ENCODE data around the gene THAP12. TPM values are rescaled to one million over a fixed set of nuclear protein-coding genes. Genes with fewer than 3 reads are reported as not detected.

Gene THAP12
- total and polyA plus RNA-seq, 5 donors = 10.5 to 23.6 (median 19.4) TPM

GRCh38 chr11:76348348-76348747 is 32.6 kb downstream of the THAP12 start:
- peaks cover 3% of the 10 kb centered on the region for H3K4me1 ChIP-seq (ENCODE audit: control insufficient read depth, insufficient read depth, low read length)
- H3K4me3 ChIP-seq (ENCODE audit: low read length) = no peak overlapping the region
- DNase-seq (no peak), ATAC-seq (no peak)
- H3K9me3 ChIP-seq (ENCODE audit: control insufficient read depth, low read length) = no peaks in the 10 kb centered on the region
- H3K27ac ChIP-seq (ENCODE audit: low read length) = no peak overlapping the region
- 87% methylated on average over 3 of the region's 3 CpGs for WGBS
- intact Hi-C loops (cut with DNase I) = no loop called here
- H3K27me3 ChIP-seq (ENCODE audit: control insufficient read depth, insufficient read depth) = no peaks in the 10 kb centered on the region

GRCh38 chr11:76347466-76347865 is 33.5 kb downstream of the THAP12 start:
- 64% methylated on average over 2 of the region's 2 CpGs for WGBS
- no peak for DNase-seq
- Histone ChIP-seq H3K27me3 (ENCODE audit: control insufficient read depth, insufficient read depth) (no peaks in the 10 kb centered on the region), H3K9me3 (ENCODE audit: control insufficient read depth, low read length) (no peaks in the 10 kb centered on the region), H3K4me1 (ENCODE audit: control insufficient read depth, insufficient read depth, low read length) (peaks cover 3% of the 10 kb centered on the region), H3K4me3 (ENCODE audit: low read length) (no peak overlapping the region), H3K27ac (ENCODE audit: low read length) (no peak overlapping the region)
- intact Hi-C loops (cut with DNase I) = no loop called here
- ATAC-seq = no peak

- ATAC-seq (peak; percentile 93 to 97), DNase-seq (peak; percentile 75 to 89 (median 83))
- peak overlapping the region; percentile 75 for H3K27ac ChIP-seq (ENCODE audit: low read length)
- H3K9me3 ChIP-seq (ENCODE audit: control insufficient read depth, low read length) = no peaks in the 10 kb centered on the region
- no peak overlapping the region for H3K4me3 ChIP-seq (ENCODE audit: low read length)
- intact Hi-C loops (cut with DNase I) = no loop called here
- 32% methylated on average over 6 of the region's 6 CpGs for WGBS
- H3K4me1 ChIP-seq (ENCODE audit: control insufficient read depth, insufficient read depth, low read length) = peaks cover 5% of the 10 kb centered on the region
- H3K27me3 ChIP-seq (ENCODE audit: control insufficient read depth, insufficient read depth) = no peaks in the 10 kb centered on the region
Observed at GRCh38 chr11:76339221-76339620, 41.7 kb downstream of the THAP12 start.

- DNase-seq (peak in 1 of 3 donors; percentile 21), ATAC-seq (no peak)
- intact Hi-C loops (cut with DNase I) = no loop called here
- H3K27me3 ChIP-seq (ENCODE audit: control insufficient read depth, insufficient read depth) = no peaks in the 10 kb centered on the region
- H3K4me1 ChIP-seq (ENCODE audit: control insufficient read depth, insufficient read depth, low read length) = peaks cover 5% of the 10 kb centered on the region
- no peaks in the 10 kb centered on the region for H3K9me3 ChIP-seq (ENCODE audit: control insufficient read depth, low read length)
- H3K27ac ChIP-seq (ENCODE audit: low read length) = peak overlapping the region; percentile 56
- 55% methylated on average over 4 of the region's 4 CpGs for WGBS
- no peak overlapping the region for H3K4me3 ChIP-seq (ENCODE audit: low read length)
Observed at GRCh38 chr11:76337923-76338322, 43.0 kb downstream of the THAP12 start.

GRCh38 chr11:76337469-76337868 is 43.5 kb downstream of the THAP12 start:
- intact Hi-C loops (cut with DNase I) = no loop called here
- no peaks in the 10 kb centered on the region for H3K27me3 ChIP-seq (ENCODE audit: control insufficient read depth, insufficient read depth)
- WGBS = 78% methylated on average over 1 of the region's 1 CpG
- no peak overlapping the region for H3K4me3 ChIP-seq (ENCODE audit: low read length)
- no peak for ATAC-seq
- no peak for DNase-seq
- no peaks in the 10 kb centered on the region for H3K9me3 ChIP-seq (ENCODE audit: control insufficient read depth, low read length)
- peaks cover 5% of the 10 kb centered on the region for H3K4me1 ChIP-seq (ENCODE audit: control insufficient read depth, insufficient read depth, low read length)
- H3K27ac ChIP-seq (ENCODE audit: low read length) = no peak overlapping the region

- 85% methylated on average over 2 of the region's 2 CpGs for WGBS
- DNase-seq = no peak
- peaks cover 5% of the 10 kb centered on the region for H3K4me1 ChIP-seq (ENCODE audit: control insufficient read depth, insufficient read depth, low read length)
- ATAC-seq = no peak
- H3K27me3 ChIP-seq (ENCODE audit: control insufficient read depth, insufficient read depth) = no peaks in the 10 kb centered on the region
- H3K4me3 ChIP-seq (ENCODE audit: low read length) = no peak overlapping the region
- no peak overlapping the region for H3K27ac ChIP-seq (ENCODE audit: low read length)
- intact Hi-C loops (cut with DNase I) = no loop called here
- no peaks in the 10 kb centered on the region for H3K9me3 ChIP-seq (ENCODE audit: control insufficient read depth, low read length)
Observed at GRCh38 chr11:76336597-76336996, 44.3 kb downstream of the THAP12 start.

- Histone ChIP-seq H3K9me3 (ENCODE audit: control insufficient read depth, low read length) (no peaks in the 10 kb centered on the region), H3K4me3 (ENCODE audit: low read length) (no peak overlapping the region), H3K27ac (ENCODE audit: low read length) (no peak overlapping the region), H3K27me3 (ENCODE audit: control insufficient read depth, insufficient read depth) (no peaks in the 10 kb centered on the region), H3K4me1 (ENCODE audit: control insufficient read depth, insufficient read depth, low read length) (peaks cover 5% of the 10 kb centered on the region)
- intact Hi-C loops (cut with DNase I) = no loop called here
- ATAC-seq = no peak
- no peak for DNase-seq
Observed at GRCh38 chr11:76335842-76336241, 45.1 kb downstream of the THAP12 start.

GRCh38 chr11:76334826-76335389 is 46.0 kb downstream of the THAP12 start:
- peak in 1 of 3 donors; percentile 10 for DNase-seq
- WGBS = 97% methylated on average over 5 of the region's 5 CpGs

GRCh38 chr11:76330651-76331050 is 50.3 kb downstream of the THAP12 start:
- no peak overlapping the region for H3K27ac ChIP-seq (ENCODE audit: low read length)
- intact Hi-C loops (cut with DNase I) = no loop called here
- 96% methylated on average over 7 of the region's 7 CpGs for WGBS
- H3K9me3 ChIP-seq (ENCODE audit: control insufficient read depth, low read length) = no peaks in the 10 kb centered on the region
- H3K4me3 ChIP-seq (ENCODE audit: low read length) = no peak overlapping the region
- no peak for ATAC-seq
- H3K4me1 ChIP-seq (ENCODE audit: control insufficient read depth, insufficient read depth, low read length) = peaks cover 3% of the 10 kb centered on the region
- H3K27me3 ChIP-seq (ENCODE audit: control insufficient read depth, insufficient read depth) = no peaks in the 10 kb centered on the region
- DNase-seq = peak in 1 of 3 donors; percentile 35

More at GRCh38 chr11:76334826-76335389, 46.0 kb downstream of the THAP12 start:
- Histone ChIP-seq H3K4me1 (ENCODE audit: control insufficient read depth, insufficient read depth, low read length) (peaks cover 4% of the 10 kb centered on the region), H3K9me3 (ENCODE audit: control insufficient read depth, low read length) (no peaks in the 10 kb centered on the region), H3K27me3 (ENCODE audit: control insufficient read depth, insufficient read depth) (no peaks in the 10 kb centered on the region), H3K27ac (ENCODE audit: low read length) (no peak overlapping the region), H3K4me3 (ENCODE audit: low read length) (no peak overlapping the region)
- ATAC-seq = no peak
- intact Hi-C loops (cut with DNase I) = no loop called here

GRCh38 chr11:76329983-76330382 is 50.9 kb downstream of the THAP12 start:
- no peak overlapping the region for H3K4me3 ChIP-seq (ENCODE audit: low read length)
- WGBS = 82% methylated on average over 4 of the region's 4 CpGs
- no peak overlapping the region for H3K27ac ChIP-seq (ENCODE audit: low read length)
- intact Hi-C loops (cut with DNase I) = no loop called here
- DNase-seq (peak in 1 of 3 donors; percentile 20), ATAC-seq (no peak)
- H3K9me3 ChIP-seq (ENCODE audit: control insufficient read depth, low read length) = no peaks in the 10 kb centered on the region
- peaks cover 3% of the 10 kb centered on the region for H3K4me1 ChIP-seq (ENCODE audit: control insufficient read depth, insufficient read depth, low read length)
- H3K27me3 ChIP-seq (ENCODE audit: control insufficient read depth, insufficient read depth) = no peaks in the 10 kb centered on the region

GRCh38 chr11:76329084-76329648 is 51.8 kb downstream of the THAP12 start:
- DNase-seq (peak in 1 of 3 donors; percentile 44), ATAC-seq (no peak)
- no peaks in the 10 kb centered on the region for H3K27me3 ChIP-seq (ENCODE audit: control insufficient read depth, insufficient read depth)
- WGBS = 80% methylated on average over 8 of the region's 8 CpGs
- peaks cover 3% of the 10 kb centered on the region for H3K4me1 ChIP-seq (ENCODE audit: control insufficient read depth, insufficient read depth, low read length)
- no peak overlapping the region for H3K27ac ChIP-seq (ENCODE audit: low read length)
- intact Hi-C loops (cut with DNase I) = no loop called here
- no peaks in the 10 kb centered on the region for H3K9me3 ChIP-seq (ENCODE audit: control insufficient read depth, low read length)
- no peak overlapping the region for H3K4me3 ChIP-seq (ENCODE audit: low read length)

Measured in right cardiac atrium (tissue), 5 donors.